NCI-H524 treated with DMSO at 0.1 percent for 48 hours (cell line): ENCODE measurements around the gene ANKRD23.

Source experiments
- DNase-seq: peaks from one replicate; lab custom pipeline; 2025; lab: John Stamatoyannopoulos, UW

The ANKRD23 gene

DNA sequence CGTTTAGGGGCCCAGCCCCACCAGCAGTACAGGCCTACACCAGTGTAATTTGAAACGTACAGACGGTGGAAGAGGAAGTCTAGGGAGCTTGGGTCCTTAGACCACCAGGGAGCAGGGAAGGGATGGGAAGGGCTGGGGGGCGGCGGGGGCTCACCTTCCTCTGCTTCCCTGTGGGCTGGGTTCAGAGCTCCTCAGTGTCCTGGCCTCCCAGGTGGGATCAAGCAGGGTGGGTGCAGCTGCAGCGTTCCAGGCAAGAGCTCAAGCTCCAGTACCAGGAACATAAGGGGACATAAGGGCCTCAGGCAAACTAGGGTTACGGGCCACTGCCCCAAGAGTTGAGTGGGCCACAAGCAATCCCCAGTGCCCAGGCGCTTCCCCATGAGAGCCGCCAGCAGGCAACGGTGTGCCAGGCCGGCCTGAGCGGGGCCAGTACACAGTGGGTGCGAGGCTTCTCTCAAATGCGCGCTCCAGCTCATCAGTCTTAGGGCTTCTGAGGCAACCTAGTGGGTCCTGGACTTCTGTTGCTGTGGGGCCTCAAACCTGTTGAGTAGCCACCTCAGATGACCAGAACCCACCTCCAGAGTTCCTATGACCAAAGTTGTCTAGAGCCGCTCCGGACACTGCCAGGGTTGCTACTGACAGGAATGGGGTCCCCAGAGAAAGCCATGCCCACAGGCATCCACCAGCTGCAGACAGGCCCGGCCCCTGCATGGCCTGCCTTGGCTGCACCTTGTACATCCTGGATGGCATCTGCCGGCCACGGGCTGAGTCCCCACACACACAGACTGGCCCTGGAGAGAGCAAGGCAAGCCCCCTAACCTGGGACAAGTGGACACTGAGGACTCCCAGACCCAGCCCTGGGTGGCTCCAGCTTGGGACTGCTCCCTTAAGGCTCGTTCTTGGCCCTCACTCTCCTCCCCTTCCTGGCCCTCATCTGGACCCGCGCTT lies 5.2 kb downstream of the ANKRD23 start:
- DNase-seq = no peak

DNA sequence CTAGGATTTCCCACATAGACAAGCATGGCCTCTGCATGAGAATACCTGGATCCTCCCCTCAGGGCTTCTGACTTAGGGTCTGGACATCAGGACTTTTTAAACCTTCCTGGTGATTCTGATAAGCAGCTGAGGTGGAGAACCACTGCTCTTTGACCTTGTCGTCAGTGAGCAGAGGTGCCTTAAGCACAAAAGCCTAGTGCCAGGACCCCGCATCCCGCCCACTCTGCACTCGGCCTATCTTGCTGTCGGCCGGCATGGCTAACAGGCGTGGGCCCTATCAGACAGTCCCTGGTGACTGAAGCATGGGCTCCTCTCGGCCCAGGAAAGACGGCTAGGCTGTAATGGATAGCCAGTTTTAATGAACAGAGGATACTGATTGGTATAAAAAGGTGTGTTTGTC lies 6.2 kb downstream of the ANKRD23 start:
- DNase-seq = no peak

DNA sequence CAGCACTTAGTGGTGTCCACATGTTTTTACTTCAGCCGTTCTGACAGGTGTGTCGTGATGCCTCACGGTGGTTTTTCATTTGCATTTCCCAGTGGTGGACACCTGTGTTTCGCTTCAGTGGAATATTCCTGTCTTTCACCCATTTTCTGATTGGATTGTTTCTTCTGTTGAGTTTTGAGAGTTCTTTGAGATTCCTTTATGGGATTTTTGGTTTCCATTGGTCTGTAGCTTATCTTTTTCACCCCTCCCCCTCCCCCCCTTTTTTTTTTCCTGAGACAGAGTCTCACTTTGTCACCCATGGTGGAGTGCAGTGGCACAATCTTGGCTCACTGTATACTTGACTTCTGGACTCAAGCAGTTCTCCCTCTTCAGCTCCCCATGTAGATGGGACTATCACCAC lies 8.0 kb downstream of the ANKRD23 start:
- no peak for DNase-seq

GRCh38 chr2:96832754-96833507 lies 10.9 kb downstream of the ANKRD23 start:
- no peak for DNase-seq

- no peak for DNase-seq
Observed at GRCh38 chr2:96832408-96832753, 11.4 kb downstream of the ANKRD23 start.

DNA sequence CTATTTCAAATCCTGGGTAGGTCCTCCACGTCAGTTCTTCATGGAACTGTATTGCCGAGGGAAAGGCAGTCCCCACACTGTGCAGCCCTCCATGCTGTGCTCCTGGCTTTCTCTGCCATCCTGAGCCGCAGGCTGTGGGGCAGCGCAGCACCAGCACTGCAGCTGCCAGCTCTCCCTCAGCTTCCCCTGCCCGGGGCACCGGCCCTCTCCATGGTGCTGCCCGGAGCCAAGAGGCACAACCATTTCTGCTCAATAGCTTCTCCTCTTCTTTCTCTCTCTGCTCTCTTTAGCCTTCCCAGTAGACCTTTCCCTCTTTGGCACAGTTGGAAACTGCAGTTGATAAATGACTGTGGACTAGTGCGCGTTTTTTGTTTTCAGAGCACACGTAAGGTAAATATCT lies 12.1 kb downstream of the ANKRD23 start:
- DNase-seq = no peak

GRCh38 chr2:96830044-96830562 lies 13.7 kb downstream of the ANKRD23 start:
- DNase-seq = no peak

GRCh38 chr2:96828874-96829273 lies 14.9 kb downstream of the ANKRD23 start:
- no peak for DNase-seq

DNA sequence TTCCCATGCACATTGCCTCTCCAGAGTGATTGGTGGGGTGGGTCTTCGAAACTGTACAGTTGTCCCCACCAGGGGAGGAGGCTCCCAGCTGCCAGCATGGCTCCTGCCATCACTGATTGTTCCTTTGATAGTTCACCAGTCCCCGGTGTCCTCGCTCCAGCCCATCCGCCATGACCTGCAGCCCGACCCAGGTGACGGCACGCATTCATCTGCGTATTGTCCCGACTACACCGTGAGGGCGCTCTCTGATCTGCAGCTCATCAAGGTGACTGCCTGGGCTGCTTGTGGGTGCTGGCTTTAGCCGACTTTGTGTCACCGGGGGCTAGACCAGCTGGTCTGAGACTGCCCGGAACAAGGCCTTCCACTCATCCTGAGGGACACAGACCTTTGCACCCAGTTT lies 15.4 kb downstream of the ANKRD23 start:
- DNase-seq = no peak

DNA sequence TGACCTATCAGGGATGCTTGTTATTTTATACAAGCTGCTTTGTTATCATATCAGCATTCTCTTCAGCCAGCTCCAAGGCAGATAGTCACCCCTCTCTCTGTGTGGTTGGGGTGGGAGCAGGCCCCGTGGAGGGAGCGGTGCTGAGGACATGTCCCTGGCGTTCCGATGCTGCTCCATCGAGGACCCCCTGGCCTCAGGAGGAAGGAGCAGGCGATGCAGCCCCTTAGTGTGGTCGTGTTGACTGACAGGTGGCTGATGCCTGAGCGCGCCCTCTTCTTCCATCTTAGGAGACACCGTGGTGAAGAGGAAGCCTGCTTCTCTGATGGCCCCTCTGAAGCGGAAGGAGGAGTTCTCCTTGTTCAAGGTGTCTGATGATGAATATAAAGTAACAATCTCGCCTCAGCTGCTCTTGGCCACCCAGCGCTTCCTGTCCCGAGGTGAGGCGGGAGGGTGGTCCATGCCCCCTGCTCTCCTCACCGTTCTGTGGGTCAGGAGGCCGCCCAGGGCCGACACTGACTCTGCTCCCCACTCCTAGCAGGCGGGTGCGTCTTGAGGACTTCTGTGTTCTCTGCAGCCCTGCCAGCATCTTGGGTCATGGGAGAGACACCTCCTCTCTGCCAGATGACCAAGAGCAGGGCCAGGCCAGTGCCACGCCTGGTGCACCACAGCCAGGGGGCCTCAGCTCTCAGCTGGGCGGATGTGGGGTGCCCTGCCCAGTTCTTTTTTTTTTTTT lies 17.1 kb downstream of the ANKRD23 start:
- DNase-seq = no peak

GRCh38 chr2:96825057-96825456 lies 18.8 kb downstream of the ANKRD23 start:
- no peak for DNase-seq

GRCh38 chr2:96824079-96824870 lies 19.5 kb downstream of the ANKRD23 start:
- no peak for DNase-seq

GRCh38 chr2:96823198-96823597 lies 20.6 kb downstream of the ANKRD23 start:
- DNase-seq = no peak

DNA sequence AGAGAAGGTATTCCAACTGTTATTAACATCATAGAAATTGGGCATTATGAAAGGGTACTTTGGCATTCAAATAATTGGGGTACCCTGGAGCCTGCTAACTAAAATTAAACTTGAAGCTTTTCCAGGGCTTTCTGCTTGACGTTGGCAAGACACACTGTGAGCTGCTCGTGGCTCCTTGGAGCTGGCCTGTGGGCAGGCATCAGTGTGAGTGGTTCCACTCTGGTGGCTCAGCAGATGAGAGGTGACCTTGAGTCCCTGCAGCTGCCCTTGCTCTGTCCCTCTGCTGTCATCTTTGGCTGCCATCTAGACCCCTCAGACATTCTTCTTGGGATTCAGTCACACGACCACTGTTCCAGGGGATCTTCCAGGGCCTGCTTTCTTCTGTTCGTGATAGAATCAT lies 21.0 kb downstream of the ANKRD23 start:
- no peak for DNase-seq

DNA sequence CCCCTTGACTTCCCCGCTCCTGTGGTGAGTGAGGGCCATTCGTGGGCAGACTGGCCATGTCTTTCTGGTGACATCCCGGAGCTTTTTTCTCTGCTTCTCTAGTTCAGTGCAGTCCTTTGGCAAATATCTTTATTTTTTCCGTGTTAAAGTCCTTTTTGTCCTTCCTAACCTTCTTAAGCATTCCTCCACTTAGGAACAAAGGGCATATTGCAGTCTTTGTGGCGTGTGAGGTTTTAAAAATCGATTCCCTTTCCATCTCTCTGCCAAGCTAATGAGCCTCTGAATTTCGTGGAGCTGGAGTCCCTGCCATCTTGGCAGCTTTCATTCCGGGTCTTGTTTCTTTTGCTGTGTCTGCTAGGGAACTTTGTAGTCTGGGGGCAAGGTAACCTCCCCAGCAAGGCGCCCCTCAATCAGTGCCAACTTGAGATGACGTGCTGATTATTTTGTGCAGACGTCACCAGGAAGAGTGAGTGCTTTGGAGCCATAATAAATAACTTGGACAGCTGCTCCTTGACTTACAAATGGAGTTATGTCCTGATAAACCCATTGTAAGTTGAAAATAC lies 22.6 kb downstream of the ANKRD23 start:
- no peak for DNase-seq

DNA sequence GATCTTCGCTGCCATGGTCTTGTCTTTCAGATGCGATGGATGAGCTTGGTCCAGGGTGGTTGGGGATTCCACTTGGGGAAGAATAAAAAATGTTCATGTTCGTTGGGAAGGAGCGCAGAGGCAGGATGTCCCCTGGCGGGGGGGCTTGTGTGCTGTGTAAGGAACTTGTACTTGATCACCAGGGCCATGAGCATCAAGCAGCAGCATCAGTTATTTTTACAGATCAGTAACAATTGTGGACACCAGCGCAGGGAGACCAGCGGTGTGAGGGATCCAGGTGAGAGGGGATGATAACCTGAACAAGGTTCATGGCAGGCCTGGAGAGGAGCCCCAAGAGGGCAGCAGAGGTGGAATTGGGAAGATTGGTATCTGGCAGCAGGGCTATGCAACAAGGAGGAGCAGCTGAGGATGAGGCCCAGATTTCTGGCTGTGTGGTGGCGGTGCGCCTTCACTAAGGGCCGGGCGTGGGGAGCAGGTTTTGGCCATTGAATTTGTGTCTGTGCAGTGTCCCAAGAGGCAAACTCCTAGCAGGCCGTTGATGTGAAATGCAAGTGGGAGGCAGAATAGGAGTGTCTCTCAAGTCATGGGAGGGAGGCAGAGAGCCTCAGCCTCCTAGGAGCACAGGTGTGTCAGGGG lies 23.8 kb downstream of the ANKRD23 start:
- no peak for DNase-seq

DNA sequence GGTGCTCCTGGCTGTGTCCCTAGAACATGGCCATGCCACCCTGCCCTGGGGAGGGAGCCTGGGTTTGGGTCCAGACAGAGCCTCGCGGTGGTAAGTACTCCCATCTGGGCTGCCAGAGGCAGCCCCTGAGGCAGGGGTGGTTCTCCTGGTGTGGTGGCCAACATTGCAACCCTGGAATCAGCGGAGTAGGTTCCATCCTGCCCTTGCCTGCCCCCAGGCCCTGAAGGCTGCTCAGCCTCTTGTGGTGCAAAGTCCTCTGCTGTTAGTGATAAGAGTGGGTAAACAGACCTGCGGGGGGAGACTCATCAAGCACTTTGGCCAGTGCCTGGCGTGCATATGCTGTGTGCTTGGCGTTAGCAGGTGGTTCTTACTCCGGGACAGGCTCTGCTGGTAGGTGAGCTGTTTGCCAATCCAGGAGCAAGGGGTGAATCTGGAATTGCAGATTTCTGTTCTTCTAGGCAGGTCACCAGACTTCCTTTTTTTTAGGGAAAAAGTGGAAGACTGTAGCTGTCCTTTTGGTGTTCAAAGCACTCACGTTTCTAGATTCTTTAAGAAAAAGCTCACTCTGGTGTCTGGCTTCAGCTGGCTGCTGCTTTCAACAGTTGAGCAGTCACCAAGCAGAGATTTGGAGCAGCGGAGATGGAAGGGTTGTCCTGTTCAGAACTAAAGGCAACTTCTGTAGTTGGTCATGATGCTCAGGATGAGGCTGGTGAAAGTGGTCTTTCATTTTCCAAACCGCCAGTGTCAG lies 24.5 kb downstream of the ANKRD23 start:
- no peak for DNase-seq

GRCh38 chr2:96817882-96818281 lies 25.9 kb downstream of the ANKRD23 start:
- DNase-seq = no peak

DNA sequence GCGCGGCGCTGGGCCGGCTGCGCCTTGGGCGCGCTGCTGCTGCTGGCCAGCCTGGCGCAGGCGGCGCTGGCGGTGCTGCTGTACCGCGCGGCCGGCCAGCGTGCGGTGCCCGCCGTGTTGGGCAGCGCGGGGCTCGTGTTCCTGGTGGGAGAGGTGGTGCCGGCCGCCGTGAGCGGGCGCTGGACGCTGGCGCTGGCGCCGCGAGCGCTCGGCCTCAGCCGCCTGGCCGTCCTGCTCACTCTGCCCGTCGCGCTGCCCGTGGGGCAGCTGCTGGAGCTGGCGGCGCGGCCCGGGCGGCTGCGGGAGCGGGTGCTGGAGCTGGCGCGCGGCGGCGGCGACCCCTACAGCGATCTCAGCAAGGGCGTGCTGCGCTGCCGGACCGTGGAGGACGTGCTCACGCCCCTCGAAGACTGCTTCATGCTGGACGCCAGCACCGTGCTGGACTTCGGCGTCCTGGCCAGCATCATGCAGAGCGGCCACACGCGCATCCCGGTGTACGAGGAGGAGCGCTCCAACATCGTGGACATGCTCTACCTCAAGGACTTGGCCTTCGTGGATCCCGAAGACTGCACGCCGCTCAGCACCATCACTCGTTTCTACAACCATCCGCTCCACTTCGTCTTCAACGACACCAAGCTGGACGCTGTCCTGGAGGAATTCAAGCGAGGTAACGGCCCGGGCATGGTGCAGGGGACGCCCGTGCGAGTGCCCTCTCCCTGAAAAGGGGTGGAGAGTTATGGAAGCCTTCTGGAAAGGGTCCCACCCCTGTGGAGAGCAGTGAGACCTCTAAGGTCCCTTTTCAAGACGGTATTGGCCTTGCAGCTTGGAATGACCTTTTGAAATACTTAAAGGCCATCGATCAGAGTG lies 26.8 kb downstream of the ANKRD23 start:
- DNase-seq = no peak
